GM15510 (cell line): ENCODE results near the gene UTS2R.

Experiments
- POLR2A ChIP-seq: IDR thresholded peaks from 3 replicates; pipeline ENCODE4 v1.6.1; 2011; ENCODE audit warnings: borderline replicate concordance; ENCODE audit not compliant: insufficient read length; ENCODE audit errors: extremely low read depth

The UTS2R gene

GRCh38 chr17:82399601-82400101 lies 28.1 kb downstream of the UTS2R start:
- no peak for TF ChIP-seq POLR2A

GRCh38 chr17:82400206-82400605 lies 28.6 kb downstream of the UTS2R start:
- TF ChIP-seq POLR2A, result no peak

DNA sequence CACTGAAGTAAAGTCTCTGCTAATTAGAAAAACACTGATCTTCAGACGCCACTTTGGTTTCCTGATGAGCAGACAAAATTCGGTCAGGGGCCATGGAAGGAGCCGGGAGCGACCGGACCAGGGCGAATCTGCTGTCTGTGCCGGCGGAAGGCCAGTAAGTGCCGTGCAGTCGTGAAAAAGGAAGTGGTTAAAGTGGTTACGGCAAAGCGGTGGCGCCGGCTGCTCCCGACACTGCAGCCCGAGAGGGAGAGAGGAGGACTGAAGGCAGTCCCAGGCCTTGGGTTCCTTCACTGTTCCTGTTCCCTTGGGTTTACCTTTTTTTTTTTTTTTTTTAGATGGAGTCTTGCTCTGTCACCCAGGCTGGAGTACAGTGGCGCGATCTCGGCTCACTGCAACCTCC lies 29.3 kb downstream of the UTS2R start:
- TF ChIP-seq POLR2A, result no peak

DNA sequence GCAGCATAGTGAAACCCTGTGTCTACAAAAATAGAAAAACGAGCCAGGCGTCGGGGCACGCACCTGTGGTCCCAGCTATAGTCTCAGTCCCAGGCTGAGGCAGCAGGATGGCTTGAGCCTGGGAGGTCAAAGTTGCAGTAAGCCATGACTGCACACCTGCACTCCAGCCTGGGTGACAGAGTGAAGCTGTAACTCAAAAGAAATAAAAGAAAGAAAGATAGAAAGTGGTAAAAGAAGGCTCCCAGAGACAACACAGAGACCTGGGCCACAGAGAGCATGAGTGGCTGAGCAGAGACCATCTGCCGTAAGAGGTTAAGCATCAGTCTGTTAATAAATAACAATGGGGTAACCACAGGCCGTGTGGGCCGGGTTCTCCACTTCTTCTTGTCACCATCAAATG lies 31.3 kb downstream of the UTS2R start:
- no peak for TF ChIP-seq POLR2A

DNA sequence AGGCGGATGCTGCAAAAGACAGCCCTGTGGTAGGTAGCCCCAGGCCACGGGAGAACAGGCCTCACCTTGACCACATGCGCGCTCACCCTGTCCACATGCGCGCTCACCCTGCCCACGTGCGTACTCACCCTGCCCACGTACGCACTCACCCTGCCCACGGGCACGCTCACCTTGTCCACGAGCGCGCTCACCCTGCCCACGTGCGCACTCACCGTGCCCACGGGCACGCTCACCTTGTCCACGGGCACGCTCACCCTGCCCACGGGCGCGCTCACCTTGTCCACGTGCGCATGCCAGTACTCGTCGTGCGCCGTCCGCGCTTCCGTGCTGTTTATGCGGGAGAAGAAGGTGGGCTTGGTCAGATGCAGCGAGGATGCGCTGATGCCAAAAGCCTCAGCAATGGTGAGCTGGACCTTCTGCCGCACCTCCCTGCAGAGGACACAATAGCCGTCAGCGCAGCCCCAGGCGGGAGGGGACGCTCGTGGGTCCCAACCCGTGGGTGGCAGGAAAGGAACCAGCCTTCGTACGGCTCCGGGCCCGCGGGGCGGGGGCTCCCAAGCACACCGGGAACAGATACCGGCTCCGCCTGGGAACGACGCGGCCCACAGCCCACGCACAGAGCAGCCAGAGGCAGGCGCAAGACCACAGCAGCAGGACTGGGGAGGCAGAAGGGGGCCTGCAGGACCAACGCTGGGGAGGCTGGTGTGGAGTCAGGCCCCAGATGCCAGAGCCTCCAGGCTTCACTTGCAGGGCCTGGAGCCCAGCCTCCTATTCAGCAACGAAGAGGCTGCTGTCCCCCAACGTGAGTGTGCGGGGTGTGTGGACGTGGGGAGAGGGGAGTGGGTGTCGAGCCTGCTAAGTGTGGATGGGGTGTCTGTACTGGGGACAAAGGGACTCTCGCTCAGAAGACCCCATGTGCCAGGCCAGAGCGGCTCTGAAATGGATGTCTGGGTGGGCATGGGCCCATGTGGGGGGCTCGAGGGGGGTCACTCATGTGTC lies 32.4 kb downstream of the UTS2R start:
- no peak for TF ChIP-seq POLR2A

- TF ChIP-seq POLR2A, result no peak
These were observed 33.5 kb downstream of the UTS2R start for GRCh38 chr17:82405051-82405450.

DNA sequence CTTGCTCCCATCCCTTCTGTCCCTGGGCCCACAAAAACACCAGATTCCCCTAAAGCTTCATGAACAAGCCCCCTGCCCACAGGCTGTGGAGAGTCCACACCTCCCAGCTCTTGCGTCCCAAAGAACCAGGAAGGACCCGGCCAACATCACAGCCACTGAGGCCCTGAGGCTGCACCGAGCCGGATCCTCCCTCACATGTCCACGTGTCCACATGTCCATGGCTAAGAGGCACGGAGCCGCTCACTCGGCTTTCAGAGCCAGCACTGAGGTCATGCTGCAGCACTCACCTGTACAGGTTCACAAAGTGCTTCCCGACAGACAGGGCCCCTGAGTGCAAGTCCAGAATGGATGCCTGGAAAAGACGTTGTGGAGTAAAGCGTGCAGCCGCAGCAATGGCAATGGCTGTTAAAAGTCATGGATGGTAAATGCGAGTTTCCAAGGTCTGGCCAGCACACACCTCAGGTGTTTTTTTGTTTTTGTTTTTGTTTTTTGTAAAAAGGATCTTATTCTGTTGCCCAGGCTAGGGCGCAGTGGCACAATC lies 34.6 kb downstream of the UTS2R start:
- no peak for TF ChIP-seq POLR2A

DNA sequence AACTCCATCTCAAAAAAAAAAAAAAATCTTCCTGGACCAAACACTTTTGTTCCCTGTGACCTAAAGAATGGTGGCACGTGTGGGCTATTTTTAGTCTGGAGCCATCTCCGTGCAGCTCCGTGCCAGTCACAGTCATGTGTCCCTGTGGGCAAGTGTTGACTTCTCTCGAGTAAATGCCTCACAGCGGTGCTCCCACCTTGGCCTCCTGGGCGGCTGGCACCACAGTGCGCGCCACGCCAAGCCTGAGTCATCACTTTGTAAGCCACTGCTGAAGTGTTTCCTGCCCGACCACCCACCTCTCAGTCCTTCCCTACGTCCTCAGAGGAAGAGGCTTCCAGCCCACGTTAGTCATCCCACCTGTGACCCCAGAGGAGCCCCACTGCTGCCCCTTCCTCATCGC lies 35.7 kb downstream of the UTS2R start:
- no peak for TF ChIP-seq POLR2A

GRCh38 chr17:82408288-82408937 lies 36.8 kb downstream of the UTS2R start:
- TF ChIP-seq POLR2A, result no peak

GRCh38 chr17:82408938-82409318 lies 37.4 kb downstream of the UTS2R start:
- no peak for TF ChIP-seq POLR2A

DNA sequence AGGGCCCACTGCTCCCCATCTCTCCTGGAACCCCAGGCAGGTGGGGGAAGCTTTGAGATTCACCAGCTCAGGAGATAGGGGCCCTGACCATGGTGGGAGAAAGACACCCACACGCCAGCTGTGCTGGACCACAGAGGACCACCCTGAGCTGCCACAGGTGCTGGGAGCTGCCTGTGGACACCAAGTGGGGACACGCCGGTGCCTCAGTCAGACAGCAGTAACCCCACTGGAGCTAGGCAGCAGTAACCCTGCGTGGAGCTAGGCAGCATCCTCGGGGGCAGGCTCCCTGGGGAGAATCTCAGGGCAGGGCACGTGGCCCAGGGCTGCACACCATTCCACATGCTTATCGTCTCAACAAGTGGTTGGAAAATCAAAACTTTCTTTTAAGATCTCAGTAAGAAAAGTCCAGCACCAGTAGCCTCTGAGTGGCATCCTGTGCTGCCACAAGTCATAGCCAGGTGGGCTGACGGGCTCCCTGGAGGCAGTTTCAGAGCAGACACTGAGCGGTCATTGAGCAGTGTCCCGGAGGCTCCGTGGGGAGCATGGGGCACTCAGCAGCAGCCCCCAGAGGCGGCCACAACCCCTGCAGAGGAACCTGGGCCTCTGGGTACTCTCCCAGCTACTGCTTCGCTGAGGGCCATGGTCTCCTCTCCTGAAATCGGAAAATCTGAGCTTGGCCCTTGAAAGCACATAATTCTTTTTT lies 38.6 kb downstream of the UTS2R start:
- TF ChIP-seq POLR2A, result no peak

DNA sequence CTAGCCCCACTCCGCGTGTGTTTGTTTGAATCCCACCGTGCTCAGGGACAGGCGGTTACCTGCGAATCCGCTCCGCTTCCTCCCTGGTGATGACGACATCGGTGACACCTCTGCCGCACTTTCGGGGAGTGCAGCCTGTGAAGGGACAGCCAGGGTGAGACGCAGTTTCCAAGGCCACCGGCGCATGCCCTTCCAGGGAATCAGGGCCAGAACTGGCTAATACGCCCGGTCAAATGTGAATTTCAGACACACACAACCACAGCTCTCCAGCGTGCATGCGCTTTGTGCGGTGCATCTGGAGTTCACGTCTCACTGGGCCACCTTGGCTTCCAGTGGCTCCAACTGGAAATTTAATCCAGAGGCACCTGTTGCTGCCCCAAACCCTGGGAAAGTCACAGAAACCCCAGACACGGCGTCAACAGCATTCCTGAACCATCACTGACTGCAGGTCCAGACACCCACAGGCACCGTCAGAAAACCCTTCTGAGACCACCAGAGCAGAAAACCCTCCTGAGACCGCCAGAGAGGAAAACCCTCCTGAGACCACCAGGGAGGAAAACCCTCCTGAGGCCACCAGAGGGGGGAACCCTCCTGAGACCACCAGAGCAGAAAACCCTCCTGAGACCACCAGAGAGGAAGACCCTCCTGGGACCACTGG lies 40.0 kb downstream of the UTS2R start:
- TF ChIP-seq POLR2A, result no peak

GRCh38 chr17:82412535-82413520 lies 41.3 kb downstream of the UTS2R start:
- TF ChIP-seq POLR2A, result no peak

DNA sequence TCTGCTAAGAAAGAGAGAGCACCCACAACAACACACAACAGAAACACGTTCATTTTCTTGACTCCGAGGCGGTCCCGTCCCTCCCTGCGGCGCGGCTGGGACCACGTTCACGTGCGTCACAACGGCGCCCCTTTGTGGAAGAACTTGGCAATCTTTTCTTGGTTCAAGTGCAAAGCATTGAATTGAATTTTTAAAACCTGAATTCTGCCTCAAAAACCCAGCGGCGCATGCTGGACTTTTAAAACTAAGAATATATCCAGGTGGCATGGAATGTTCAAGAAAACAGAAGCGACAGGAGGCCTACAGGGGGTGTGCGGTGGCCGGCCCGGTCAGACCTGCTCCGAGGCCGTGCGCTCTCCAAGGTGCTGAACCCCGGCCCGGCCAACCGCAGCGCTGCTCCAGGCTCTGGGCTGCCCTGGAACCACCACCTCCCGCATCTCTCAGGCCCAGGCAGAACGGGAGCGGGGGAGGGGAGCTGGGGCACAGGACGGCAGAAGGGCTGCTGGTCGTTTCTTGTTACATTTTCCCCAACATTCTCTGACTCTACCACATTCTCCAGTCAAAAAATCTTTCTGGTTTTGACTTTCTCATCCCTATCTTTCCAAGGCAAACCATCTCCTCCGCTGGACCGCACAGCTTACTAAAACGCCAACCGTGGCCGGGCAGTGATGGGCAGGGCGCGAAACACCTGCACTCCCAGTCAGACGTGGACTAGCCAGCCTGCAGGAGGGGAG lies 43.1 kb downstream of the UTS2R start:
- TF ChIP-seq POLR2A, result no peak
